Spleen (tissue), 11 donors: ENCODE results near the gene OSBPL10. TPM values are rescaled to one million over a fixed set of nuclear protein-coding genes. Genes with fewer than 3 reads are reported as not detected.
"Not testable (repeated sequence)": the region's sequence is repeated elsewhere in the genome, so short reads cannot be mapped to it uniquely, and the experiment has no call there.

Source experiments
- DNase-seq: peaks from one replicate; pipeline ENCODE4 v3.0.0-alpha.2; 2020
- H3K27ac ChIP-seq, 8 donors: fragments of 200-600 bp; sonication (generic) in 7 of 8; 1 replicate in 4 of 8; 2 replicates in 4 of 8; pipeline versions ENCODE4 v1.5.0 to v1.8.0; 2016 to 2021; ENCODE audit warnings: inconsistent platforms in 4 of 8, mild to moderate bottlenecking in 4 of 8, moderate library complexity in 1 of 8
- H3K27me3 ChIP-seq, 7 donors: fragments of 200-600 bp; sonication (generic) in 6 of 7; replicated peaks in 1 of 7; 1 replicate in 4 of 7; 2 replicates in 3 of 7; pipeline versions ENCODE4 v1.5.0 to v1.8.0; 2016 to 2021; ENCODE audit warnings: inconsistent platforms in 3 of 7, mild to moderate bottlenecking in 1 of 7
- H3K36me3 ChIP-seq, 6 donors: fragments of 200-600 bp; sonication (generic) in 5 of 6; 1 replicate in 4 of 6; 2 replicates in 2 of 6; pipeline versions ENCODE4 v1.5.0 to v1.8.0; 2016 to 2021; ENCODE audit warnings: inconsistent platforms in 2 of 6
- H3K4me1 ChIP-seq, 6 donors: fragments of 200-600 bp; sonication (generic) in 5 of 6; 1 replicate in 3 of 6; 2 replicates in 3 of 6; pipeline versions ENCODE4 v1.5.0 to v1.8.0; 2016 to 2021; ENCODE audit warnings: inconsistent platforms in 3 of 6
- H3K4me3 ChIP-seq, 8 donors: fragments of 200-600 bp; sonication (generic) in 7 of 8; 1 replicate in 4 of 8; 2 replicates in 4 of 8; pipeline versions ENCODE4 v1.5.0 to v1.8.0; 2016 to 2021; ENCODE audit warnings: inconsistent platforms in 4 of 8, mild to moderate bottlenecking in 4 of 8, moderate library complexity in 2 of 8
- H3K9me3 ChIP-seq, 8 donors: fragments of 200-600 bp; sonication (generic) in 7 of 8; 1 replicate in 4 of 8; 2 replicates in 4 of 8; pipeline versions ENCODE4 v1.5.0 to v1.8.0; 2016 to 2021; ENCODE audit warnings: inconsistent platforms in 4 of 8
- CTCF ChIP-seq, 11 experiments: fragments of 200-600 bp in 7 of 11; fragments of 450-650 bp in 4 of 11; sonication (generic) in 4 of 11; IDR thresholded peaks in 8 of 11; conservative IDR thresholded peaks in 3 of 11; 1 replicate in 7 of 11; 2 replicates in 4 of 11; pipeline versions ENCODE4 v1.4.0 to v1.8.0; 2016 to 2021; ENCODE audit warnings: antibody characterized with exemption in 11 of 11, inconsistent platforms in 4 of 11, mild to moderate bottlenecking in 1 of 11
- POLR2A ChIP-seq, 3 donors: fragments of 450-650 bp; IDR thresholded peaks; one replicate each; pipeline ENCODE4 v1.5.1; 2017; ENCODE audit warnings: antibody characterized with exemption in 3 of 3, mild to moderate bottlenecking in 1 of 3
- POLR2AphosphoS5 ChIP-seq, 3 donors: sonication (generic); formaldehyde crosslinking; IDR thresholded peaks; one replicate each; pipeline ENCODE4 v1.5.1; 2017; ENCODE audit warnings: antibody characterized with exemption in 3 of 3
- WGBS, 5 donors: extraction: QIAGEN DNeasy Blood & Tissue Kit in 3 of 5; methylation state at CpG; one replicate each; pipeline versions ENCODE4 v1.1.5 to v1.1.7; 2013 to 2018; 5-methylcytosine and 5-hydroxymethylcytosine counted together
- intact Hi-C: fragments of 100-400 bp; cut with DNase I; formaldehyde crosslinking; loops from one replicate; pipeline ENCODE4 v1.15.0; 2023; ENCODE audit warnings: low total_unique reads
- polyA plus RNA-seq, 3 donors: library from polyadenylated mRNA; stranded (reverse); fragments of 200-250 nt; gene quantifications; one replicate each; pipeline ENCODE4 v1.2.1, GENCODE V29; 2013
- total RNA-seq, 7 donors: library from RNA; depleted of rRNA in 3 of 7; stranded (reverse); fragments of >200 nt in 3 of 7; fragmentation: NEBNext Ultra II Directional in 4 of 7; extraction: Animal tissue kit (Norgen Biotek cat#: 25700) in 4 of 7; gene quantifications; one replicate each; pipeline versions ENCODE4 v1.1.0 to v1.2.1, GENCODE V29; 2016 to 2021
- donor health status: healthy with polysubstance abuse.
- donor health status: DM: no; HTN: no; CAD: no; lungs with moderate emphysema.
- donor health status: DM: no; HTN: no; CAD: no.
- donor health status: Bipolar disorder and iron deficiency.
- donor health status: healthy.
- donor health status: DM: no; HTN: no; CAD: no.
- donor health status: DM: yes; HTN: yes; CAD: no.

The OSBPL10 gene
- total and polyA plus RNA-seq, 10 donors, result 3.8 to 95.1 (median 56.5) TPM

GRCh38 chr3:31996195-31996594 is 15.1 kb upstream of the OSBPL10 start:
- no peak for DNase-seq
- 62 to 80% (median 64%) methylated on average over 1 of the region's 1 CpG for WGBS, 5 donors
- TF ChIP-seq CTCF (IDR thresholded peaks at IDR 0.05 in 8 of 11, conservative IDR thresholded peaks at IDR 0.05 in 3 of 11), result no peak
- H3K27me3 ChIP-seq, result no peaks in the 10 kb centered on the region
- no peak overlapping the region for H3K4me3 ChIP-seq
- peaks cover under 1 to 48% (median 30%) of the 10 kb centered on the region in 8 donors for H3K9me3 ChIP-seq
- intact Hi-C loops, result no loop called here
- H3K27ac ChIP-seq, result no peak overlapping the region
- H3K36me3 ChIP-seq, result no peaks in the 10 kb centered on the region
- H3K4me1 ChIP-seq, result peaks cover 0 to 15% (median 0%) of the 10 kb centered on the region in 6 donors

- 70 to 93% (median 87%) methylated on average over 5 of the region's 5 CpGs for WGBS, 5 donors
Measured at GRCh38 chr3:31995026-31995425, 14.0 kb upstream of the OSBPL10 start.

GRCh38 chr3:31993843-31994242 is 12.8 kb upstream of the OSBPL10 start:
- H3K9me3 ChIP-seq, result peaks cover 3 to 71% (median 54%) of the 10 kb centered on the region in 8 donors
- peaks cover 0 to 2% (median 0%) of the 10 kb centered on the region in 6 donors for H3K4me1 ChIP-seq
- WGBS, 5 donors, result 89 to 98% (median 95%) methylated on average over 1 of the region's 1 CpG

More at GRCh38 chr3:31995026-31995425, 14.0 kb upstream of the OSBPL10 start:
- H3K36me3 ChIP-seq, H3K4me3 ChIP-seq, intact Hi-C loops, DNase-seq, H3K27ac ChIP-seq, H3K27me3 ChIP-seq: not testable (repeated sequence)
- peaks cover 3 to 59% (median 42%) of the 10 kb centered on the region in 8 donors for H3K9me3 ChIP-seq
- peaks cover 0 to 14% (median 0%) of the 10 kb centered on the region in 6 donors for H3K4me1 ChIP-seq

GRCh38 chr3:31992995-31993394 is 11.9 kb upstream of the OSBPL10 start:
- Histone ChIP-seq H3K9me3 (peaks cover 3 to 80% (median 61%) of the 10 kb centered on the region in 8 donors), H3K36me3 (peaks cover 0 to 12% (median 0%) of the 10 kb centered on the region in 6 donors)
- DNase-seq, H3K4me1 ChIP-seq, H3K27me3 ChIP-seq, H3K4me3 ChIP-seq, intact Hi-C loops, H3K27ac ChIP-seq: not testable (repeated sequence)
- WGBS, 5 donors, result 91 to 97% (median 95%) methylated on average over 6 of the region's 6 CpGs

More at GRCh38 chr3:31993843-31994242, 12.8 kb upstream of the OSBPL10 start:
- intact Hi-C loops, result no loop called here
- no peak overlapping the region for H3K4me3 ChIP-seq
- peaks cover 0 to 3% (median 0%) of the 10 kb centered on the region in 6 donors for H3K36me3 ChIP-seq
- no peak for DNase-seq
- H3K27me3 ChIP-seq, result no peaks in the 10 kb centered on the region
- TF ChIP-seq CTCF (IDR thresholded peaks at IDR 0.05 in 8 of 11, conservative IDR thresholded peaks at IDR 0.05 in 3 of 11) (no peak), POLR2AphosphoS5 (IDR thresholded peaks at IDR 0.05) (no peak), POLR2A (IDR thresholded peaks at IDR 0.05) (no peak)
- H3K27ac ChIP-seq, result no peak overlapping the region

- intact Hi-C loops, result no loop called here
- peaks cover 0 to 28% (median 0%) of the 10 kb centered on the region in 6 donors for H3K36me3 ChIP-seq
- peaks cover 0 to 22% (median 11%) of the 10 kb centered on the region in 6 donors for H3K4me1 ChIP-seq
- H3K27me3 ChIP-seq, result no peaks in the 10 kb centered on the region
- 90 to 100% (median 96%) methylated on average over 1 of the region's 1 CpG for WGBS, 5 donors
- H3K4me3 ChIP-seq, result no peak overlapping the region
- DNase-seq, result no peak
- H3K9me3 ChIP-seq, result peaks cover 3 to 63% (median 56%) of the 10 kb centered on the region in 8 donors
- no peak overlapping the region for H3K27ac ChIP-seq
- TF ChIP-seq CTCF (IDR thresholded peaks at IDR 0.05 in 8 of 11, conservative IDR thresholded peaks at IDR 0.05 in 3 of 11), result no peak
- no peak for TF ChIP-seq POLR2A (IDR thresholded peaks at IDR 0.05)
- TF ChIP-seq POLR2AphosphoS5 (IDR thresholded peaks at IDR 0.05), result no peak
Measured at GRCh38 chr3:31988271-31988670, 7.2 kb upstream of the OSBPL10 start.
